ENCODE data around the gene RAD51B. TPM values are rescaled to one million over a fixed set of nuclear protein-coding genes. Genes with fewer than 3 reads are reported as not detected.

The RAD51B gene
- total and polyA plus RNA-seq, 9 of the 15 experiments (the other 6 are each of a cell fraction or from before 2014, with no cell fraction given) = 8.5 to 17.3 (median 11.3) TPM

DNA sequence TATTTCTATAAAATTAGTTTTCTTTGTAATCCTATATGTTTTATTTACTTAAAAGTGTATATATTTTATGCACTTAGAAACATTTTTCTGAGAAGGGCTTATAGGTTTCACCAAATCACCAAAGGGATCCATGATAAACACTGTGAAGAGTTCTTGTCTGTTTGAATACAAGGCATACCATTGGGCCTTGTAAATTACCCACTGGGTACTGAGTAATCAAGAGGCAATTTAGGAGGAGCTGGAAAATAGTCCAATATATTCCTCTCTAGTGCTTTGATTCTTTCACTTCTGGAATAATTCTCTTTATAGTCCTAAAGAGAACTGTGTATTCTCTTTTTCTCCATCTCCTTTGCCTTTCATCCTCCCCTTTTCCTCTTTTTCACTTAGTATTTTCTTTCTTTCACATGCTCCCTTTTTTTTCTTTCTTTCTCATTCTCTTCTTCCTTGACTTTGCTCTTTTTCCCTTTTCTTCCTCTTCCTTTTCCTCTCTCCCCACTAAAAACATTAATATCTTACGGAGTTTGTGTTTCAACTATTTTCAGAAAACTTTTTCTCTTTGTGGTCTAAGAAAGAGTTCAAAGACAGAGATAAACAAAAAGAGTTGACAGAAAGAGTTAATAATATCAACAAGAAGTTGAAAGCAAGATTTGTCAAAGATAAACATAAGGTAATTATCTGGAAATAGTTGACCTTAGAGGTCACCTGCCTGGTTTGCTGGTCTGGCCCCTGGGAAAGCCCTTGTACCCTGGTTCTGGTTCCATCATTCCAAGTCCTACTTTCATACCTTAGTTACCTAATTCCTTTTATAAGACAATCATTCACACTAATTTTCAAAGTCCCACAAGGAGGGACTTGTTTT lies 435.3 kb downstream of the RAD51B start:
- in situ Hi-C loops (cut with MboI) (no loop called here), intact Hi-C loops (cut with micrococcal nuclease) (no loop called here)
- ATAC-seq (no peak), DNase-seq (ENCODE audit: extremely low read depth in 1 of 4, low spot score in 3 of 4) (no peak), FAIRE-seq (no peak)
- H3K79me2 ChIP-seq (ENCODE audit: control insufficient read depth, insufficient read depth, low read length) = no peaks in the 10 kb centered on the region
- no peak overlapping the region for H3K27ac ChIP-seq (ENCODE audit: extremely low read depth, low read depth, low read length)
- no peaks in the 10 kb centered on the region for H3K36me3 ChIP-seq (ENCODE audit: control insufficient read depth, insufficient read depth, low read length)
- POLR2A ChIA-PET = no interaction called here
- no peaks in the 10 kb centered on the region for H3K9me3 ChIP-seq (replicated peaks; ENCODE audit: control insufficient read depth, insufficient read depth, low read depth, low read length)
- H3K9me1 ChIP-seq (ENCODE audit: control insufficient read depth, insufficient read depth, low read length) = no peaks in the 10 kb centered on the region
- BruUV-seq (replicated peaks) = no TSS peak
- H3K4me2 ChIP-seq (ENCODE audit: insufficient read depth, low read length) = no peak overlapping the region
- no peak overlapping the region for H3K9ac ChIP-seq (ENCODE audit: insufficient read depth in 1 of 2, low read depth in 2 of 2, low read length in 2 of 2)
- no peak overlapping the region for H2AFZ ChIP-seq (ENCODE audit: low read depth, low read length)
- H3K4me3 ChIP-seq = no peak overlapping the region
- H4K20me1 ChIP-seq (replicated peaks; ENCODE audit: control insufficient read depth, insufficient read depth, low read length) = no peaks in the 10 kb centered on the region
- H3K4me1 ChIP-seq (replicated peaks in 1 of 2; ENCODE audit: control insufficient read depth in 2 of 2, insufficient read depth in 2 of 2, low read length in 2 of 2) = peaks cover 0 to 9% of the 10 kb centered on the region in 2 experiments; a peak in 2 of 5 replicates
- no peaks in the 10 kb centered on the region for H3K27me3 ChIP-seq (ENCODE audit: control insufficient read depth in 2 of 2, insufficient read depth in 2 of 2, low read length in 2 of 2)
- TF ChIP-seq EHMT2 (IDR thresholded peaks at IDR 0.05) (no peak), KAT7 (CRISPR knock-in tag; IDR thresholded peaks at IDR 0.05; ENCODE audit: borderline replicate concordance) (no peak), TBP (optimal IDR thresholded peaks at IDR 0.05; ENCODE audit: low read depth, low read length) (no peak)
- TF ChIP-seq, protein P1, sequence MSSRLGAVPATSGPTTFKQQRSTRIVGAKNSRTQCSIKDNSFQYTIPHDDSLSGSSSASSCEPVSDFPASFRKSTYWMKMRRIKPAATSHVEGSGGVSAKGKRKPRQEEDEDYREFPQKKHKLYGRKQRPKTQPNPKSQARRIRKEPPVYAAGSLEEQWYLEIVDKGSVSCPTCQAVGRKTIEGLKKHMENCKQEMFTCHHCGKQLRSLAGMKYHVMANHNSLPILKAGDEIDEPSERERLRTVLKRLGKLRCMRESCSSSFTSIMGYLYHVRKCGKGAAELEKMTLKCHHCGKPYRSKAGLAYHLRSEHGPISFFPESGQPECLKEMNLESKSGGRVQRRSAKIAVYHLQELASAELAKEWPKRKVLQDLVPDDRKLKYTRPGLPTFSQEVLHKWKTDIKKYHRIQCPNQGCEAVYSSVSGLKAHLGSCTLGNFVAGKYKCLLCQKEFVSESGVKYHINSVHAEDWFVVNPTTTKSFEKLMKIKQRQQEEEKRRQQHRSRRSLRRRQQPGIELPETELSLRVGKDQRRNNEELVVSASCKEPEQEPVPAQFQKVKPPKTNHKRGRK (tag; IDR thresholded peaks at IDR 0.05) = peak; percentile 52
- WGBS (ENCODE audit: insufficient coverage, low coverage, missing lambda C conversion rate) = 100% methylated on average over 1 of the region's 1 CpG
- CTCF ChIA-PET (ENCODE audit: low intra/inter-chr PET ratio) = no interaction called here

Data from K562 (cell line).